B cell (primary cell): Measurements from ENCODE around the gene CUTC.

Experiments
- CTCF ChIP-seq: fragments of 200-600 bp; IDR thresholded peaks from one replicate; pipeline ENCODE4 v1.8.0; 2022; ENCODE audit warnings: antibody characterized with exemption, mild to moderate bottlenecking
- EZH2 ChIP-seq: IDR thresholded peaks from 2 replicates; pipeline ENCODE4 v1.6.1; 2012; ENCODE audit warnings: borderline replicate concordance, low read depth, mild to moderate bottlenecking, moderate library complexity, low read length; ENCODE audit not compliant: insufficient read depth, poor library complexity, severe bottlenecking

- no peak for TF ChIP-seq EZH2
- TF ChIP-seq CTCF = peak; percentile 64
Measured at GRCh38 chr10:99732033-99732842, at the start of gene CUTC, which contains the start of gene COX15.
